Measurements from ENCODE around the gene AKR1B15. TPM values are rescaled to one million over a fixed set of nuclear protein-coding genes. Genes with fewer than 3 reads are reported as not detected.

The AKR1B15 gene
- total and polyA plus RNA-seq, 9 donors, result 0.14 to 0.63 (median 0.28) TPM; not detected in 1

GRCh38 chr7:134627109-134627774, 78.3 kb downstream of the AKR1B15 start:
- Histone ChIP-seq H3K4me1 (ENCODE audit: control insufficient read depth, insufficient read depth, low read length) (no peaks in the 10 kb centered on the region), H3K9me3 (replicated peaks; ENCODE audit: control insufficient read depth, low read depth, low read length) (no peaks in the 10 kb centered on the region), H3K27me3 (ENCODE audit: control insufficient read depth, insufficient read depth, low read length) (no peaks in the 10 kb centered on the region), H3K36me3 (ENCODE audit: control insufficient read depth, insufficient read depth, low read length) (no peaks in the 10 kb centered on the region), H3K4me3 (ENCODE audit: low read length) (no peak overlapping the region), H3K27ac (ENCODE audit: low read length) (no peak overlapping the region)
- DNase-seq, result no peak
- 78% methylated on average over 1 of the region's 2 CpGs for WGBS (ENCODE audit: insufficient coverage)

GRCh38 chr7:134627775-134628153, 78.9 kb downstream of the AKR1B15 start:
- Histone ChIP-seq H3K9me3 (replicated peaks; ENCODE audit: control insufficient read depth, low read depth, low read length) (no peaks in the 10 kb centered on the region), H3K27ac (ENCODE audit: low read length) (no peak overlapping the region), H3K4me3 (ENCODE audit: low read length) (no peak overlapping the region), H3K27me3 (ENCODE audit: control insufficient read depth, insufficient read depth, low read length) (no peaks in the 10 kb centered on the region), H3K36me3 (ENCODE audit: control insufficient read depth, insufficient read depth, low read length) (no peaks in the 10 kb centered on the region), H3K4me1 (ENCODE audit: control insufficient read depth, insufficient read depth, low read length) (no peaks in the 10 kb centered on the region)
- WGBS (ENCODE audit: insufficient coverage), result no CpG with 5 or more reads among the region's 1 CpG
- DNase-seq, result no peak

- no peak for DNase-seq
- no peaks in the 10 kb centered on the region for H3K4me1 ChIP-seq (ENCODE audit: control insufficient read depth, insufficient read depth, low read length)
- no peak overlapping the region for H3K27ac ChIP-seq (ENCODE audit: low read length)
- no peaks in the 10 kb centered on the region for H3K27me3 ChIP-seq (ENCODE audit: control insufficient read depth, insufficient read depth, low read length)
- H3K9me3 ChIP-seq (replicated peaks; ENCODE audit: control insufficient read depth, low read depth, low read length), result no peaks in the 10 kb centered on the region
- H3K36me3 ChIP-seq (ENCODE audit: control insufficient read depth, insufficient read depth, low read length), result no peaks in the 10 kb centered on the region
- no peak overlapping the region for H3K4me3 ChIP-seq (ENCODE audit: low read length)
These were observed 80.5 kb downstream of the AKR1B15 start for GRCh38 chr7:134629445-134629844.

Other genes starting within 250 kb of the AKR1B15 start
- 9.4 TPM for gene SLC35B4, start 232.2 kb upstream of the AKR1B15 start, total RNA-seq
- 10 to 100 TPM in 5 of 8 donors, 1 to 10 TPM in 3; 8.2 to 12.0 (median 10.3) TPM for gene SLC35B4, start 232.2 kb upstream of the AKR1B15 start, polyA plus RNA-seq (ENCODE audit: insufficient read depth in 1 of 8, insufficient read length in 8 of 8, low replicate concordance in 1 of 8)
- 44.8 TPM for gene AKR1B1, start 90.0 kb upstream of the AKR1B15 start, total RNA-seq
- 100 to 1,000 TPM in 7 of 8 donors, 10 to 100 TPM in 1; 94.3 to 136 (median 117) TPM for gene AKR1B1, start 90.0 kb upstream of the AKR1B15 start, polyA plus RNA-seq (ENCODE audit: insufficient read depth in 1 of 8, insufficient read length in 8 of 8, low replicate concordance in 1 of 8)
- 0.31 TPM for gene AKR1B10, start 21.5 kb upstream of the AKR1B15 start, total RNA-seq
- 1 to 10 TPM in 1 of 8 donors, under 1 TPM in 7; 0.25 to 2.8 (median 0.41) TPM for gene AKR1B10, start 21.5 kb upstream of the AKR1B15 start, polyA plus RNA-seq (ENCODE audit: insufficient read depth in 1 of 8, insufficient read length in 8 of 8, low replicate concordance in 1 of 8)
- gene BPGM, start 97.7 kb downstream of the AKR1B15 start, total RNA-seq, result 21.8 TPM
- gene BPGM, start 97.7 kb downstream of the AKR1B15 start, polyA plus RNA-seq (ENCODE audit: insufficient read depth in 1 of 8, insufficient read length in 8 of 8, low replicate concordance in 1 of 8), result 10 to 100 TPM; 17.2 to 36.8 (median 27.2) TPM
- 79.3 TPM for gene CALD1, start 230.5 kb downstream of the AKR1B15 start, total RNA-seq
- 100 to 1,000 TPM in 7 of 8 donors, 10 to 100 TPM in 1; 98.0 to 209 (median 131) TPM for gene CALD1, start 230.5 kb downstream of the AKR1B15 start, polyA plus RNA-seq (ENCODE audit: insufficient read depth in 1 of 8, insufficient read length in 8 of 8, low replicate concordance in 1 of 8)